HG03135 (cell line): ENCODE measurements around the gene NRL.

Source experiments
- ATAC-seq: cut with Tn5 transposase; IDR thresholded peaks from one replicate; pipeline ENCODE4 v1.9.1; 2021; ENCODE audit warnings: mild to moderate bottlenecking, moderate library complexity; ENCODE audit not compliant: unreplicated experiment

Gene NRL

GRCh38 chr14:24083462-24083861 lies 31.3 kb downstream of the NRL start:
- no peak for ATAC-seq

GRCh38 chr14:24082411-24083080 lies 32.2 kb downstream of the NRL start:
- ATAC-seq = no peak

DNA sequence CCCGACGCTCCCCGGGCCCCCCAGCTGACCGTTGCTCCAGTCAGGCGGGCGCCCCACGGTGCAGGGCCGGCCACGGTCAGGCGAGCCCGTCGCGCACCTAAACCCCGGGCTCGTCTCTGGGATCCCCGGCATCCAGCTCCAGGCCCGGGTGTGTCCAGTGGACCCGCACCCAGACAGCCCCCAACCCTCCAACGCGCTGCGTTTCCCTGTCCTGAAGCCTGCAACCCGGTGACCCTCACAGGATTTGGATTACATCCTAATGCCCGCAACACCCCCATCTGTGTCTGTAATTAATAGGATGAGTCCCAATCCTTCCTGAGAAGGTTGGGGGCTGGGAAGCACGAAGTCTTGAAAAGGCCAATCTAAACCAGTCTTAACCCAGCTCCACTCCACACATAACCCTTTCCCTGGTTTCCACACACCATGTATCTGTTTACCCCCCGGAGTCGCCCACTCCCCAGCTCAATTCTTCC lies 33.0 kb downstream of the NRL start:
- no peak for ATAC-seq

- ATAC-seq = peak; percentile 87
Measured at GRCh38 chr14:24080888-24081738, 33.6 kb downstream of the NRL start.

DNA sequence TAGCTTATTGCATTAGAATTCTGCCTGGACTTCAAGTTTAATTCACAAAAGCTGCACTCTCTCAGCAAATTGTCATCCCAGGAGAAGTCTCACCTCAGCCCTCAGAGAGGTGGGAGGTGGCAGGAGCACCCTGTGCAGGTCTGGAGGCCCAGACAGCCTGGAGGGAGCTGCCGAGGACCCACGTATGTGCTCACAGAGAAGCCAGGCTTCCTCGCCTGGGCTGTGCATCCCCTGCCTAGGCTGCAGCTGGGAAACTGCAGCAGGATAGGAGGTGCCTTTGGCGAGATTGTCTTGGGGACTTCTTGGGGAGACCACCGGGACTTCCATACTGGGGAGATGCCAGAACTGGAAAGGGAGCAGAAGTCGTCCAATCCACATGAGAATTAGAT lies 34.6 kb downstream of the NRL start:
- ATAC-seq = no peak

GRCh38 chr14:24079491-24080141 lies 35.1 kb downstream of the NRL start:
- no peak for ATAC-seq

- ATAC-seq = no peak
Measured at GRCh38 chr14:24078146-24078545, 36.6 kb downstream of the NRL start.

DNA sequence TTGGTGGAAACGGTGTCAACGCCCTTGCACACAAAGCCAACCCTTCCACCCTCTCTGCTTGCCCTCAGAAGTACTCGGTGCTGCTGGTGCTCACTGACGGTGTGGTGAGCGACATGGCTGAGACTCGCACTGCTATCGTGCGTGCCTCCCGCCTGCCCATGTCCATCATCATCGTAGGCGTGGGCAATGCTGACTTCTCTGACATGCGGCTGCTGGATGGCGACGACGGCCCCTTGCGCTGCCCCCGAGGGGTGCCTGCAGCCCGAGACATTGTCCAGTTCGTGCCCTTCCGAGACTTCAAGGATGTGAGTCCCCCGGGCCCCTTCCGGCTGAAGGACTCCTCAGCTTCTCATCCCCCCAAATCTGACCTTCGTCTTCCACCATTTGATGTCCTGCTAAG lies 37.7 kb downstream of the NRL start:
- ATAC-seq = no peak

GRCh38 chr14:24076302-24076601 lies 38.5 kb downstream of the NRL start:
- ATAC-seq = no peak

DNA sequence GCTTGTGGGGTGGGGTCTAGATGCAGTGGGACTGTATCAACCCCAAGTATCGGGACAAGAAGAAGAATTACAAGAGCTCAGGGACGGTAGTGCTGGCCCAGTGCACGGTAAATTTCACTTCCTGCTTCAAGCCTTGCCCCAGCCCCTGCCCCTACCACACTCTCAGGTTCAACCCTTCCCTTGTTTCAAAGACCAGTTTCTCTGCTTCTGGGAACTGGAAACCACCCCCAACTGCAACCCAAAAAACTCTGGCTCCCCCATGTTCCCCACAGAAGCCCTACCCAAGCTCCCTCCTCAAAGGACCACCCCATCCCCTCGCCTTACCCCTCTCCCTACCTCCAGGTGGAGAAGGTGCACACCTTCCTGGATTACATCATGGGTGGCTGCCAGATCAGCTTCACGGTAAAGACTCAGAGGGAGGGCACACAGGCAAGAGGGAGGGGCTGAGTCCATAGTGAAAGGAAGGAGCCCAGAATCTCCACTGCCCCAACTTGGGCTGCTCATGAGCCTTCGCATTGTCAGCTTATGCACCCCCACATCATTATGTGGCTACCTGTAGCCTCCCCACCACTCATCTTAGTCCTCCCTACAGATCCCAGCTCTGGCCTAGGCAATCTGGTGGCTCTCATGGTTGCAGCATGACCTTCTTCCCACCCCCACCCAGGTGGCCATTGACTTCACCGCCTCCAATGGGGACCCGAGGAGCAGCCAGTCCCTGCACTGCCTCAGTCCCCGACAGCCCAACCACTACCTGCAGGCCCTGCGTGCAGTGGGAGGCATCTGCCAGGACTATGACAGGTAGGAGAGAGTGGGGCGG lies 39.1 kb downstream of the NRL start:
- ATAC-seq = no peak

DNA sequence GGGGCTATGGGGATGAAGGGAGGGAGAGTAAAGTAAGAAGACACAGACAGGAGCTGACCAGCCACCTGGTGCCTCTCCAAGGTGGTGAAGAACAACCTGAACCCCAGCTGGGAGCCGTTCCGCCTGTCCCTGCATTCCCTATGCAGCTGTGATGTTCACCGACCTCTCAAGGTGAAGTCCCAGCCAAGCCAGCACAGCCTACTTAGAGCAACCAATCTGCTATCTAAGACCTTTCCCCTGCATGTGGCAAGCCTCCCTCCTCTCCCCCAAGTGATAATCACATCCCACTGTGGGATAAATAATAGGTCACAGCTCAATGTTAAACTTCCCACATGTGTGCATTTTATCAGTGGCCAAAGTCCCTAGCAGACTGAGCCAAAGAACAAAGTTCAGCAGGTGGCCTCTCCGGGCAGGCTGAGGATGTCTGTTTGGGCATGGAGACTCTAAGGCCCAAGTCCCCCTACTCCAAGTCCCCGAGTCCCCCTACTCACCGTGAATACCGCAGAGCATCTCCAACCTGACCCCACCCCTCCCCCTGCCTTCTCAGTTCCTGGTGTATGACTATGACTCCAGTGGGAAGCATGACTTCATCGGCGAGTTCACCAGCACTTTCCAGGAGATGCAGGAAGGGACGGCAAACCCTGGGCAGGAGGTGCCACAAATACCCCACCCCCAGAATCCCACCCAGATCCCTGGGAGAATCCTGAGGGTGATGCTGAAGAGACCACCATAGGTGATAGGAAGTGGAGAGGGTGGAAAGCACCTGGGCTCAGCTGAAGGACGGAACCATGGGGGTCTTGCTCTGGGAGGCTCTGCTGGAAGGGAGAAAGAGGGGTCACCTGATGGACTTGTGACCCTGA lies 39.9 kb downstream of the NRL start:
- no peak for ATAC-seq

GRCh38 chr14:24072881-24073877 lies 41.6 kb downstream of the NRL start:
- ATAC-seq = no peak

- ATAC-seq = no peak
Measured at GRCh38 chr14:24072436-24072835, 42.3 kb downstream of the NRL start.

DNA sequence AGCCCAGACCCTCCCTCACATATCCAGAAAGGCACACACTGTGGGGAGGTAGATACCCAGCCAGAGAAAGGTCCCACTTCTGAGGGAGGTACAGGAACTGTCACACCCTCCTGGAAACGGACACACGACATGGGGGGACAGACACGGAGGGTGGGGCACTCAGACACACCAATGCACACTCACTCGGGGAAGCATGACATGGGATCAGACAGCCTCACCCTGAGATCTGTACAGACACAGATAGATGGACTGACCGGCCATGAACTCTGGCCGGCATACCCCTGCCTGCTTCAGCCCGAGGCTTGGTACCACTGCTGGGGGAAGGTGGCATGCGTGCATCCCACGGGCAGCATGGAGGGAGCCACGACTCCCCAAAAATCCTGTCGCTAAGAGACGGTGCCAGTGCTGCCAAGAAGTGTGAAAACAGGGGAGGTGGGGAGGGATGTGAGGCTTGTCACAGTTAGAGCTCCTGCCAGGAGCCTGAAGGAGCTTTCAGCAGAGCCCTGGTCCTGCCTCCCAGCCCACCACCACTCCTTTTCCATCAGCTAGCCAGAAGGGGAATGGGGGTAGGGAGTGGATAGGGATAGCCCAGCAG lies 42.8 kb downstream of the NRL start:
- no peak for ATAC-seq

GRCh38 chr14:24071144-24071697 lies 43.5 kb downstream of the NRL start, which contains the start of gene CPNE6:
TSS of gene CPNE6 (plus strand) at chr14:24071562. CDS start at chr14:24072937, 1,375 bp downstream.
- no peak for ATAC-seq

GRCh38 chr14:24070285-24071143 lies 44.2 kb downstream of the NRL start:
- ATAC-seq = no peak

GRCh38 chr14:24069411-24069735 lies 45.4 kb downstream of the NRL start:
- no peak for ATAC-seq
